Measurements from ENCODE around the gene CARD9.
"Not testable (repeated sequence)": the region's sequence is repeated elsewhere in the genome, so short reads cannot be mapped to it uniquely, and the experiment has no call there.

Gene CARD9

GRCh38 chr9:136362450-136362784 is 11.1 kb downstream of the CARD9 start:
- no peak for DNase-seq

GRCh38 chr9:136361754-136362449 is 11.6 kb downstream of the CARD9 start:
- no peak for DNase-seq

- DNase-seq = no peak
Measured at GRCh38 chr9:136361047-136361753, 12.3 kb downstream of the CARD9 start.

- no peak for DNase-seq
Measured at GRCh38 chr9:136359774-136360718, 13.4 kb downstream of the CARD9 start.

- DNase-seq = no peak
Measured at GRCh38 chr9:136358888-136359287, 14.6 kb downstream of the CARD9 start.

- no peak for DNase-seq
Measured at GRCh38 chr9:136358016-136358415, 15.5 kb downstream of the CARD9 start.

GRCh38 chr9:136357202-136357725 is 16.2 kb downstream of the CARD9 start:
- DNase-seq = no peak

GRCh38 chr9:136355616-136356557 is 17.6 kb downstream of the CARD9 start:
- no peak for DNase-seq

GRCh38 chr9:136354592-136355085 is 18.8 kb downstream of the CARD9 start:
- no peak for DNase-seq

GRCh38 chr9:136353757-136354488 is 19.5 kb downstream of the CARD9 start:
- DNase-seq = no peak

GRCh38 chr9:136353088-136353487 is 20.4 kb downstream of the CARD9 start:
- DNase-seq = no peak

- DNase-seq = no peak
Measured at GRCh38 chr9:136352682-136353081, 20.8 kb downstream of the CARD9 start.

GRCh38 chr9:136351868-136352267 is 21.6 kb downstream of the CARD9 start:
- not testable (repeated sequence) for DNase-seq

- DNase-seq = no peak
Measured at GRCh38 chr9:136351252-136351800, 22.1 kb downstream of the CARD9 start.

- no peak for DNase-seq
Measured at GRCh38 chr9:136349546-136349945, 23.9 kb downstream of the CARD9 start.

- no peak for DNase-seq
Measured at GRCh38 chr9:136348691-136349090, 24.8 kb downstream of the CARD9 start.

GRCh38 chr9:136347472-136348256 is 25.8 kb downstream of the CARD9 start:
- DNase-seq = no peak

- DNase-seq = no peak
Measured at GRCh38 chr9:136346927-136347465, 26.5 kb downstream of the CARD9 start.

GRCh38 chr9:136346157-136346481 is 27.4 kb downstream of the CARD9 start:
- DNase-seq = no peak

Data from CD4-positive, alpha-beta T cell treated with Interleukin-12 subunit alpha and Interleukin-12 subunit beta, for 1 hour (primary cell).